HEK293T (cell line): ENCODE measurements around the gene FAM240A.

Experiments used
- BHLHE40 ChIP-seq: fragments of 450-650 bp; IDR thresholded peaks from 2 replicates; pipeline ENCODE4 v1.6.1; 2016; ENCODE audit warnings: mild to moderate bottlenecking, moderate library complexity, borderline replicate concordance
- CTBP1 ChIP-seq: fragments of 450-650 bp; IDR thresholded peaks from 2 replicates; pipeline ENCODE4 v1.6.1; 2016; ENCODE audit warnings: borderline replicate concordance
- FOXA1 ChIP-seq: fragments of 450-650 bp; IDR thresholded peaks from 2 replicates; pipeline ENCODE4 v1.6.1; 2016; ENCODE audit warnings: mild to moderate bottlenecking
- FOXK2 ChIP-seq: fragments of 450-650 bp; IDR thresholded peaks from 2 replicates; pipeline ENCODE4 v1.6.1; 2016; ENCODE audit warnings: mild to moderate bottlenecking
- FOXM1 ChIP-seq: fragments of 450-650 bp; IDR thresholded peaks from 2 replicates; pipeline ENCODE4 v1.6.1; 2017; ENCODE audit warnings: mild to moderate bottlenecking, borderline replicate concordance
- HDGF ChIP-seq: fragments of 450-650 bp; IDR thresholded peaks from 2 replicates; pipeline ENCODE4 v1.6.1; 2017; ENCODE audit warnings: antibody characterized with exemption, borderline replicate concordance
- L3MBTL2 ChIP-seq: fragments of 450-650 bp; conservative IDR thresholded peaks from 2 replicates; pipeline ENCODE4 v1.6.1; 2016; ENCODE audit warnings: mild to moderate bottlenecking
- NFRKB ChIP-seq: fragments of 450-650 bp; IDR thresholded peaks from 2 replicates; pipeline ENCODE4 v1.6.1; 2016; ENCODE audit warnings: mild to moderate bottlenecking, moderate library complexity
- SP1 ChIP-seq: fragments of 450-650 bp; IDR thresholded peaks from 2 replicates; pipeline ENCODE4 v1.6.1; 2017
- SUZ12 ChIP-seq: fragments of 450-650 bp; IDR thresholded peaks from 2 replicates; pipeline ENCODE4 v1.6.1; 2016; ENCODE audit warnings: mild to moderate bottlenecking
- TARDBP ChIP-seq: fragments of 450-650 bp; IDR thresholded peaks from 2 replicates; pipeline ENCODE4 v1.6.1; 2016
- TF ChIP-seq, protein P1 (sequence below): fragments of 450-650 bp; IDR thresholded peaks from 2 replicates; pipeline ENCODE4 v1.6.1; 2016

DNA sequence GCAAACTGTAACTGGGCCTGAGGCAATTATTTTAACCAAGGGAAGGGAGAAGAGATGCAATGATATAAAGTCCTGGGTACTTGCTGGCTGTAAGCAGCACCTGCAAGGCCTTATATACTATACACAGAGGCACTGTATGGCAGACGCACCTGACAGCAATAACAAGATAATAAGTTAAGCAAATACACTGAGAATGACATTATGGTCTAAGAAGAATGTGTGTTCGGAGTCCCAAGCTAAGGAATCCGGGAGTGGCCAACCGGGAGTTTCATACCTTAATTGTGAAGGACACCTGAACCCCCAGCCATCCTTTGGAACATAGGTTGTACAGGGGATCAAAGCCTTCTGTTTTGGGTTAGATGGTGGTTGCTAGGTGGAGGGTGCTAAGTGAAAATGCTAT lies 13.7 kb downstream of the FAM240A start:
- TF ChIP-seq FOXM1 (no peak), FOXK2 (no peak), TARDBP (no peak), HDGF (no peak), FOXA1 (no peak), BHLHE40 (no peak), NFRKB (no peak), SUZ12 (no peak), L3MBTL2 (no peak), SP1 (no peak), CTBP1 (no peak)
- TF ChIP-seq, protein P1, sequence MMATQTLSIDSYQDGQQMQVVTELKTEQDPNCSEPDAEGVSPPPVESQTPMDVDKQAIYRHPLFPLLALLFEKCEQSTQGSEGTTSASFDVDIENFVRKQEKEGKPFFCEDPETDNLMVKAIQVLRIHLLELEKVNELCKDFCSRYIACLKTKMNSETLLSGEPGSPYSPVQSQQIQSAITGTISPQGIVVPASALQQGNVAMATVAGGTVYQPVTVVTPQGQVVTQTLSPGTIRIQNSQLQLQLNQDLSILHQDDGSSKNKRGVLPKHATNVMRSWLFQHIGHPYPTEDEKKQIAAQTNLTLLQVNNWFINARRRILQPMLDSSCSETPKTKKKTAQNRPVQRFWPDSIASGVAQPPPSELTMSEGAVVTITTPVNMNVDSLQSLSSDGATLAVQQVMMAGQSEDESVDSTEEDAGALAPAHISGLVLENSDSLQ, result no peak
